Measurements from ENCODE around the gene RELL2.

The RELL2 gene

GRCh38 chr5:141650851-141651727 lies 14.3 kb downstream of the RELL2 start, which contains the start of gene FCHSD1:
TSS of gene FCHSD1 (minus strand) at chr5:141651418. CDS start at chr5:141651368, 50 bp downstream.
- peak; percentile 81 for DNase-seq

GRCh38 chr5:141651728-141652105 lies 14.9 kb downstream of the RELL2 start:
- no peak for DNase-seq

GRCh38 chr5:141654298-141654697 lies 17.5 kb downstream of the RELL2 start:
- DNase-seq, result no peak

- DNase-seq, result no peak
These were observed 18.2 kb downstream of the RELL2 start for GRCh38 chr5:141655020-141655419.

GRCh38 chr5:141656396-141656795 lies 19.6 kb downstream of the RELL2 start:
- DNase-seq, result no peak

- DNase-seq, result no peak
These were observed 20.6 kb downstream of the RELL2 start for GRCh38 chr5:141657404-141657803.

GRCh38 chr5:141657937-141658545 lies 21.2 kb downstream of the RELL2 start:
- no peak for DNase-seq

GRCh38 chr5:141662028-141662427 lies 25.2 kb downstream of the RELL2 start:
- no peak for DNase-seq

GRCh38 chr5:141663506-141663905 lies 26.7 kb downstream of the RELL2 start:
- DNase-seq, result no peak

GRCh38 chr5:141664733-141665461 lies 28.1 kb downstream of the RELL2 start:
- peak; percentile 72 for DNase-seq

GRCh38 chr5:141665995-141666940 lies 29.5 kb downstream of the RELL2 start:
- no peak for DNase-seq

GRCh38 chr5:141668601-141669265 lies 31.9 kb downstream of the RELL2 start:
- no peak for DNase-seq

- no peak for DNase-seq
These were observed 32.7 kb downstream of the RELL2 start for GRCh38 chr5:141669520-141669919.

- no peak for DNase-seq
These were observed 35.5 kb downstream of the RELL2 start for GRCh38 chr5:141672071-141672840.

- DNase-seq, result no peak
These were observed 36.3 kb downstream of the RELL2 start for GRCh38 chr5:141672841-141673813.

- DNase-seq, result no peak
These were observed 38.0 kb downstream of the RELL2 start for GRCh38 chr5:141674747-141675146.

- DNase-seq, result no peak
These were observed 38.9 kb downstream of the RELL2 start for GRCh38 chr5:141675672-141676071.

GRCh38 chr5:141677415-141677814 lies 40.6 kb downstream of the RELL2 start:
- no peak for DNase-seq

- DNase-seq, result no peak
These were observed 43.4 kb downstream of the RELL2 start for GRCh38 chr5:141680178-141680577.

- DNase-seq, result no peak
These were observed 44.0 kb downstream of the RELL2 start for GRCh38 chr5:141680751-141681201.
